ES-I3 (cell line): ENCODE data around the gene RNF130.

ENCODE experiments used
- H3K36me3 ChIP-seq: 2 replicates; pipeline ENCODE4 v1.6.1; 2013; ENCODE audit warnings: mild to moderate bottlenecking, low read length, control low read depth, moderate library complexity; ENCODE audit not compliant: insufficient read depth
- H3K4me1 ChIP-seq: 2 replicates; pipeline ENCODE4 v1.6.1; 2013; ENCODE audit warnings: mild to moderate bottlenecking, control low read depth, low read length; ENCODE audit not compliant: insufficient read depth
- H3K9ac ChIP-seq: 2 replicates; pipeline ENCODE4 v1.6.1; 2013; ENCODE audit warnings: low read depth, mild to moderate bottlenecking, low read length, moderate library complexity
- H3K9me3 ChIP-seq: 2 replicates; pipeline ENCODE4 v1.6.1; 2013; ENCODE audit warnings: mild to moderate bottlenecking, low read length, moderate library complexity; ENCODE audit not compliant: control insufficient read depth, insufficient read depth

The RNF130 gene

DNA sequence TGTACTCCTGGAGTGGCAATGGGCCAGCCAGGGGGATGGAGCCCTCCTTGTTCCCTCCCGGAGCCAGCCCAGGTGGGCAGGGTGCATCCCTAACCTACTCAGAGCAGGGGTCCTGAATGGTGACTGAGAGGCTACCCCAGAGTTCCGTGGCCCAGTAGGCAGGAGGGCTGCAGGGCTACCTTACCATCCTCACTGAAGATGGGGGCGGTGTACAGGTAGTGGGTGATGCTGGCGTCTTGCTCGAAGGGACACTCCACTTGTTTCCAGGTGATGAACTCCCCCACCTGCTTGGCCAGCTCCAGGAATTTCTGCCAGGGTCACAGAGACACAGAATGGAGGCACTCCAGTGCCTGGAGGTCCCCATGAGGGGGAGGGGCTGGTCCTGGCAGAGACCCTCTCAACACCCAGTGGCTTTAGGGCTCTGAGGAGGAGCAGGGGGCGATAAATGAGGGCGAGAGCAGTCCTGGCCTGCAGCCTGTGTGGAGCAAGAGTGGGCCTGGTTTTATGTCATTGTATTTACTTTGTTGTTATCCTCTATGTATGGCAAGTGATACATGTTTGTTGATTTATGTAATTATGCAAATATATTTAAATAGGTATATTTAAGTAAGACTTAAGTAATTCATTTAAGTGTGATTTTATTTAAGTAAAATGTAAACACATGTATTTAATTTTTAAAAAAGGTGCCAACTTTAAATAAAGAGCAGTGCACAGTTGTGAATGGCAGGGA lies 39.9 kb upstream of the RNF130 start:
- no peaks in the 10 kb centered on the region for H3K36me3 ChIP-seq
- no peak overlapping the region for H3K9ac ChIP-seq
- no peaks in the 10 kb centered on the region; the same call in 1 of the 2 replicates for H3K9me3 ChIP-seq
- H3K4me1 ChIP-seq = no peaks in the 10 kb centered on the region

- Histone ChIP-seq H3K4me1 (no peaks in the 10 kb centered on the region), H3K36me3 (no peaks in the 10 kb centered on the region), H3K9me3 (no peaks in the 10 kb centered on the region; the same call in 1 of the 2 replicates), H3K9ac (no peak overlapping the region)
Measured at GRCh38 chr5:180109920-180110319, 38.4 kb upstream of the RNF130 start.

DNA sequence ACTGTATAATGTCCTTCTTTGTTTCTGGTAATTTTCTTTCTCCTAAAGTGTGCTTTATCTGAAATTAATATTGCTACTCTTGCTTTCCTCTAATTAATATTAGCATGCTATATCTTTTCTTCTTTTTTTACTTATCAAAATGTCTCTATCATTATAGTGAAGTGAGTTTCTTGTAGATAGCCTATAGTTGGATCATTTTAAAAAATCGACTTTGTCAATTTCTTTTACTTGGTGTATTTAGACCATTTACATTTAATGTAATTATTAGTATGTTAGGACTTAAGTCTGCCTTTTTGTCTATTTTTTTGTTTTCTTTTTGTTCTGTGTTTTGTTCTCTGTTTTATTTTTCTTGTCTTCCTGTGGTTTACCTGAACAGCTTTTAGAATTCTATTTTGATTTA lies 35.4 kb upstream of the RNF130 start:
- H3K9me3 ChIP-seq = no peaks in the 10 kb centered on the region; the same call in 1 of the 2 replicates
- no peaks in the 10 kb centered on the region for H3K36me3 ChIP-seq
- H3K4me1 ChIP-seq = no peaks in the 10 kb centered on the region
- no peak overlapping the region for H3K9ac ChIP-seq

DNA sequence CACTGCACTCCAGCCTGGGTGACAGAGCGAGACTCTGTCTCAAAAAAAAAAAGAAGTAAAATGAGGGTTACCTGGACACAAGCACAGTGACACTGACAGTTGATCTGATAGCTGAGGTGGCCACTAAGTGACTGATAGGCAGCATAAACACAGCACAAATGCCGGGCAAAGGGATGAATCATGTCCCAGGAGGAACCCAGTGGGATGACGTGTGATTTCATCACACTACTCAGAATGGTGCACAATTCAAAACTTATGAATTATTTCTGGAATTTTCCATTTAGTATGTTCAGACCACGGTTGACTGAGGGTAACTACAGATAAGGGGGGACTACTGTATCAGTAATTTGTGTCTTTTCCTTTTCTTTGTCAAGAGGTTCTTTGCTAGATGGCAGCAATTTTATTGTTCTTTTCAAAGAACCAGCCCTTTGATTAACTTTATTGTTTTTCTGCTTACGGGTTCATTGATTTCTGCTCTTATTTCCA lies 34.3 kb upstream of the RNF130 start:
- Histone ChIP-seq H3K9me3 (no peaks in the 10 kb centered on the region; the same call in 1 of the 2 replicates), H3K4me1 (no peaks in the 10 kb centered on the region), H3K36me3 (no peaks in the 10 kb centered on the region)

DNA sequence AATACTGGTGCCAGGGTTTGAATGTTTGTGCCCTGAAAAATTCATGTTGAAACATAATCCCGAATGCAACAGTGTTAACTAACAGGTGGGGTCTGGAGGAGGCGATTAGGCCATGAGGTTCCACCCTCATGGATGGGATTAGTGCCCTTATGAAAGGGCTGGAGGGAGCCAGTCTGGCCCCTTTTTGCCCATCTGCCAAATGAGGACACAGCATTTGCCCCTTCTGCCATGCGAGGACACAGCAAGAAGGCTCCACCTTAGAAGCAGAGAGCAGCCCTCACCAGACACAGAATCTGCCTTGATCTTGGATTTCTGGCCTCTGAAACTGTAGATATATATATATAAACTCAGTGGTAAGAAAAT lies 32.6 kb upstream of the RNF130 start:
- no peak overlapping the region for H3K9ac ChIP-seq
- no peaks in the 10 kb centered on the region for H3K4me1 ChIP-seq
- no peaks in the 10 kb centered on the region for H3K36me3 ChIP-seq
- no peaks in the 10 kb centered on the region; the same call in 1 of the 2 replicates for H3K9me3 ChIP-seq

More for the DNA sequence above, 34.3 kb upstream of the RNF130 start:
- H3K9ac ChIP-seq = no peak overlapping the region

DNA sequence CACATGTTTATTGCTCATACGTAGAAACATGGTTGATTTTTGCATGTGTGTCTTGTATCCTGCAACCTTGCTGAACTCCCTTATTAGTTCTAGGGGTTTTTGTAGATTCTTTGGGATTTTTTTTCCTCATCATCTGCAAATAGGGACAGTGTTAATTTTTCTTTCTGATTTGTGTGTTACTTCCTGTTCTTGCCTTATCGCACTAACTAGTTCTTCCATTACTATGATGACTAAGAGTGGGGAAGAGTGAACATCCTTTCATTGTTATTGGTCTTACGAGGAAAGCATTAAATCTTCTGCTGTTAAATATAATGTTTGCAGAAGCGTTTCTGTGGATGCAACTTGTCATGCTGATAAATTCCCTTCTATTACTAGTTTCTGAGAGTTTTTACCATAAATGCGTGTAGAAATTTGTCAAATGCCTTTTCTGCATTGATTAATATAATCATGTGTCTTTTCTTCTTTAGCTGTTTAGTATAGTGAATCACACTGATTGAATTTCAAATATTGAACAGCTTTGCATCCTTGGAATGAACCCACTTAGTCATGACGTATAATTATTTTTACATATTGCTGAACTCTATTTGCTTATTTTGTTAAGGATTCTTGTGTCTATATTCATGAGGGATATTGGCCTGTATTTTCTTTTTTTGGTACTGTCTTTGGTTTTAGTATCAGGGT lies 32.1 kb upstream of the RNF130 start:
- Histone ChIP-seq H3K36me3 (no peaks in the 10 kb centered on the region), H3K4me1 (no peaks in the 10 kb centered on the region), H3K9me3 (peaks cover under 1% of the 10 kb centered on the region; the same call in 1 of the 2 replicates), H3K9ac (no peak overlapping the region)

GRCh38 chr5:180102636-180103035 lies 31.1 kb upstream of the RNF130 start:
- Histone ChIP-seq H3K36me3 (no peaks in the 10 kb centered on the region), H3K4me1 (no peaks in the 10 kb centered on the region), H3K9ac (no peak overlapping the region), H3K9me3 (peaks cover 3% of the 10 kb centered on the region; the same call in 1 of the 2 replicates)

DNA sequence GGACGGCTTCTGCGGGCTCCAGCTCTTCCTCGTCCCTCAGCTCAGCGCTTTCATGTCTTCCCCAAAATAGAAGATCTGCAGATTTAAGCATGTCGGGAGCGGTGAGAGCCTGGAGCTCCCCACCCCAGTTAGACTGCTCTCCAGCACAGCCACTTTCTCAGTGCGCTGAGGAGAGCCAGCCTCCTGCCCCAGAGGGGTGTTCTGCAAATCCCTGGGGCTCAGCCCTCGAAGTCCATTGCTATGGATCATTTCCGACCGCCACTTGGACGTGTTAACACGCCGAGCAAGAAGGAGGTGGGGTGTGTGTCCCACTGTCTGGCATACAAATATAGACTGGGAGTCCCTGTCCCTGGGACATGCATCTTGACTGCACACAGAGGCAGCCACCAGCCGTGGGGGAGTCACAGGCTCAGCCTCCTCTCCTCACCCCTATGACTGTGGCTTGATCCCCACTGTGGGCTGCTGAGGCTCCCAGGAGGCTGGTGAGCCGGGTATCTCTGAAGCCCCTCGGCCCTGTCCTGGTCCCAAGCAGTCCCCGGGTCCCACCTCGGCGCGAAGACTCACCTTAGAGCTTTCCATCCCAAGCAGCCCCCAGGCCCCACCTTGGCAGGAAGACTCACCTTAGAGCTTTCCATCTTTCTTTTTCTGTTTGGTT lies 30.0 kb upstream of the RNF130 start:
- peaks cover 3% of the 10 kb centered on the region; the same call in 1 of the 2 replicates for H3K9me3 ChIP-seq
- no peaks in the 10 kb centered on the region for H3K36me3 ChIP-seq

GRCh38 chr5:180100621-180101450 lies 29.3 kb upstream of the RNF130 start:
- no peak overlapping the region for H3K9ac ChIP-seq
- H3K36me3 ChIP-seq = no peaks in the 10 kb centered on the region
- H3K4me1 ChIP-seq = no peaks in the 10 kb centered on the region
- H3K9me3 ChIP-seq = peaks cover 3% of the 10 kb centered on the region; the same call in 1 of the 2 replicates

More for the DNA sequence above, 30.0 kb upstream of the RNF130 start:
- H3K9ac ChIP-seq = no peak overlapping the region
- H3K4me1 ChIP-seq = no peaks in the 10 kb centered on the region

- Histone ChIP-seq H3K9me3 (peaks cover 3% of the 10 kb centered on the region; the same call in 1 of the 2 replicates), H3K9ac (no peak overlapping the region), H3K4me1 (no peaks in the 10 kb centered on the region), H3K36me3 (no peaks in the 10 kb centered on the region)
Measured at GRCh38 chr5:180099733-180100611, 28.4 kb upstream of the RNF130 start.

DNA sequence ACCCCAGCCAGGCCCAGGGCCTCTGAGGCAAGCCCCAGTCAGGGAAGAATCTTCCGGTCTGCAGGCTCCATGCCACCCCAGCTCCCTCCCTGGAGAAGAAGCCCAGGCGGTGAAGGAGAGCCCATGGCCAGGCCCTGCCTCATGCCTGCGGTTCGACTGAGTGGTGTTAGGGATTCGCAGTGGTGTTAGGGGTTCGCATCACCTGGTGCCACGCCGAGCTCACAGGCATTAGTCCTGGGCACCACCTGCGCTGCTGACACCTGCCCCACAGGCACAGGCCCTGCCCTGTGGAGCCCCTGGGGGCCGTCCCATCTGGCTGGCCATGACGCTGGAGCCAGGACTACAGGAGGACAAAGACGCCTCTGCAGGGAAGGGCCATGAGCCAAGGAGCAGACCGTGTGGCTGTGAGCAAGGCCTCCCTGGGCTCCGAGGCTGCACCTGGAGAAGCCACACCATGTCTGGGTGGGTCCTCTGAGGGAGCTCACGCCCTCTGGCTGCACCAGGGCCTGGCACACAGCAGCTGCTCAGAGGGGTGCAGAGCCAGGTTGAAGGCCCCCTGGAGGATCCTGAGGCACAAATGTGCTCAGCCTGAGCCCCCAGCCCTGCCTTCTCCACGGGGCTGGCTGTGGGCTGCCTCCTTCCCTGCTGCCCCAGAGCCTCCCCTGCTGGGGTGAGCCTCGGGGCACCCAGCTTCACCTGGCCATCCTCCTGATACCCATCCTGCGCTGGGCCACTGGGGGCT lies 27.6 kb upstream of the RNF130 start:
- no peaks in the 10 kb centered on the region for H3K36me3 ChIP-seq
- no peak overlapping the region for H3K9ac ChIP-seq
- peaks cover 3% of the 10 kb centered on the region; the same call in 1 of the 2 replicates for H3K9me3 ChIP-seq
- H3K4me1 ChIP-seq = no peaks in the 10 kb centered on the region

DNA sequence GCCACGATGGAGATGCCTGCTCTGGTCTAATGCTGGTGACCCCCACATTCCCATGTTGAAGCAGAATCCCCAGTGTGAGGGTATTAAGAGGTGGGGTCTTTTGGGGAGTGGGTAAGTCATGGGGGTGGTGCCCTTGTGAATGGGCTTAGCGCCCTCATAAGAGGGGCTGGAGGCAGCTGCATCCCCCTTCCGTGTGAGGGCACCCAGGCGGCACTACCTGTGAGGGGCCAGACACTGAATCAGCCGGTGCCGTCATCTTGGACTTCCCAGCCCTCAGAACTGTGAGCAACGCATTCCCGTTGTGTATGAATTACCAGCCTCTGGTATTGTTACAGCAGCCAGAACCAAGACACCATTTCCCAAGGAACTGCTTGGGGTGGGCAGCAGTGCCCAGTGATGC lies 27.0 kb upstream of the RNF130 start:
- Histone ChIP-seq H3K9ac (no peak overlapping the region), H3K4me1 (no peaks in the 10 kb centered on the region)

More for the DNA sequence above, 27.0 kb upstream of the RNF130 start:
- Histone ChIP-seq H3K9me3 (peaks cover 3% of the 10 kb centered on the region; the same call in 1 of the 2 replicates), H3K36me3 (no peaks in the 10 kb centered on the region)
